IPS-NIHi11 (cell line): Measurements from ENCODE around the gene SUB1.

Experiments used
- DNase-seq: peaks from one replicate; pipeline ENCODE4 v3.0.0; 2012; ENCODE audit warnings: mixed read lengths, low spot score

The SUB1 gene

DNA sequence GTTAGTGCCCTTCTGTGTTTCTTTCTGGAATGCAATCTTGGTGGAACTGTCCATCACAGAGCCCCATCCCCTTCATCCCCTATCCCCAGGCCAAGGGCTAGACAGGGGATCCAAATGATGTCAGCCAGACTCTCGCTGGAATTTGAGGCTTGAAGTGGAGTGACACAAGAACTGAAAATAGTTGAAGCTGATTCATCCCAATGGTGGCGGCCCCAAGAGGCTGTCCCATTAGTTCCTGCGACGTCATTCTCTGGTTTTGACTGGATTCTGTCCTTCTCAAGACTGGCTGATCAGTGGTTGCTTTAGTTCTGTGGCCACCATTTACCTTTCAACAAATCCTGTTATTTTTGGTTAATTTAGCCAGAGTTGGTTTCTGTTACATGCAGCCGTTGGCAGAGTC, 59.9 kb downstream of the SUB1 start:
- DNase-seq = no peak

- DNase-seq = no peak
Observed at GRCh38 chr5:32646061-32646969, 61.0 kb downstream of the SUB1 start.

DNA sequence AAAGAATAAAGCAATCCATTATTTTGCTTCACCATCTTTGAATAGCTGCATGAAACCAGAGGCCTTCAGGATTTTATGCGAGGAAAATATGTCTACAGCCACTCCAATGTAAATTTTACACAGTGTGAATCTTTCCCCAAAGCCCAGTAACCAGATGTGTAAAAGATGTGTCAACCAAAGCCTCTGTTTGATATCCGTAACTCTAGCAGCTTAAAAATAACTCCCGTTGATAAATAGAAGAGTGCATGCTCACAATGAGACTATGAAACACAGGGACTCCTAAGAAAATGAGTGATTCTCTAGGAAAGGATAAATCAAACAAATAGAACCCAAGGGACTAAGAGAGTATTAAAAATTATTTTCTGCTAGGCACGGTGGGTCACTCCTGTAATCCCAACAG, 65.7 kb downstream of the SUB1 start:
- DNase-seq = no peak

DNA sequence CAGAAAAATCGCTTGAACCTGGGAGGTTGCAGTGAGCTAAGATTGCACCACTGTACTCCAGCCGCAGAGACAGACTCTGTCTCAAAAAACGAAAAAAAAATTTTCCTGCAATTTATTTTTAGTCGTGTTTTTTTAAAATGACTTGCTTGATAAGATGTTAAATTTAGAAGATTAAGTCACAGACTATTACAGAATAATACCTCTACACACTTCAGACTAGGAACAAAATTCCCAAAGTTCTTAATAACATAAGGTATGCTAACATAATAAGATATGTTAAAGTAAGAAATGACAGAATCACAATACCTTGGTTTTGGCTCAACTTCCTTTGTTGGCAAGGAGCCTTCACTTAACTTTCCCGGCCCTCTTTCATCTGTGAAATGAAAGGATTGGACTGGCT, 66.3 kb downstream of the SUB1 start:
- DNase-seq = no peak
